ENCODE measurements around the gene RFX1.

The RFX1 gene

DNA sequence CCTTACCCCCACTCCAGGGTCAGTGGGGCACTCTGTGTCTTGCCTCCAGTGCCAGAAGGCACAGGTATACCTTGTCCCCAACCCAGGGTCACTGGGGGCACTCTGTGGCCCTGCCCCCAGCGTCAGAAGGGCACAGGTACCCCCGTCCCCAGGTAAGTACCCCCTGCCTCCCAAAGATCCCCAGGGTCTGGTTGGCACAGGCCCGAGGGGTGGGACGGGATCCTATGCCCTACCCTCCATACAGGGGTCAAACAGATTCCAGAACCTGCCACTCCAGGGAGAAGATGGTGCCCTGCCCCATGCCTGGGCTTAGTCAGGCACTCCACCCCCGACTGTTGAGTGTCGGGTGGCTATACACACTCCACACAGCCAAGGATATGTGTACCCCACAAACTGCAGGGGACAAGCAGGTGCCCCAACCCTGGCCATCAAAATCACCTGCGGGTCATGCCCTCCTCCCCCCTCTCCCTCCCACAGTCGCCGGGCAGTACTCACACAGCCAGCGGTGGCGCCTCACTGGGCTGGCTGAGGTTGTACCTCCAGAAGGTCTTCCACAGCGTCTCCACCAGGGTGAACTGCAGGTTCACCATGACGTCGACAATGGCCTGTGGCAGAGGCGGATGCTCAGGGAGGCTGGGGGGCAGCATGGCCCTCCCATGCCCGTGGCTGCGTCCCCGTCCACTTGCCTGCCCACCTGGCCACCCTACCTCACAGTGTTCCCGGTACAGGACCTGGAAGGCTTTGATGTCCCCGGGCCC lies 40.0 kb downstream of the RFX1 start:
- no peak for TF ChIP-seq EGR1 (IDR thresholded peaks at IDR 0.05)
- TF ChIP-seq TCF12 (IDR thresholded peaks at IDR 0.05; ENCODE audit: low read depth), result no peak
- no peak for TF ChIP-seq RAD21 (IDR thresholded peaks at IDR 0.05; ENCODE audit: low read depth)
- no peak for TF ChIP-seq NFIC (IDR thresholded peaks at IDR 0.05)

DNA sequence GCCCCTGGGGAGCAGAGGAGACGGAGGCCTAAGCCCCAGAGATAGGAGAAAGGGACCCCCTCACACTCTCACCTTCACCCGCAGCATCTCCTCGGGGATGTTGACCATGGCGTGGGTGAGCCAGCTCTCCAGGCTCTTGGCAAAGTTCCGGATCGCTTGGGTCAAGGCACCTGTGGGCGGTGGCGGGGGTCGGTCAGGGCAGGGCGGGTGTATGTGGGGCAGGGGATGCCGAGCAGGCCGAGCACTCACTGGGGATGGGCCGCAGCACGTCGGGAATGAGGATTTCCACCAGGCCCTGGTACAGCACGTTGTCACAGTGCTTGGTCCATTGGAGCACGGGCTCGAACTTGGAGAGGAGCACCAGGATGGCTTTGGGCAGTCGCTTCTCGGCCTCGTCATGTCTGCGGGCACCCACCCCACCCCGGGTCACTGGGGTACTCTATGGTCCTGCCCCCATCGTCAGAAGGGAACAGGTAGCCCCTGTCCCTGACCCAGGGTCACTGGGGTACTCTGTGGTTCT lies 40.7 kb downstream of the RFX1 start:
- TF ChIP-seq FOXM1 (IDR thresholded peaks at IDR 0.05; ENCODE audit: borderline replicate concordance, low read depth) (no peak), CREB1 (IDR thresholded peaks at IDR 0.05; ENCODE audit: low read depth) (no peak), CEBPB (IDR thresholded peaks at IDR 0.05) (no peak), NFIC (IDR thresholded peaks at IDR 0.05) (no peak), ZBTB7A (IDR thresholded peaks at IDR 0.05; ENCODE audit: low read depth) (no peak), TCF12 (IDR thresholded peaks at IDR 0.05; ENCODE audit: low read depth) (no peak), RAD21 (IDR thresholded peaks at IDR 0.05; ENCODE audit: low read depth) (no peak), EP300 (IDR thresholded peaks at IDR 0.05; ENCODE audit: borderline replicate concordance) (no peak)
- TF ChIP-seq, protein P1, sequence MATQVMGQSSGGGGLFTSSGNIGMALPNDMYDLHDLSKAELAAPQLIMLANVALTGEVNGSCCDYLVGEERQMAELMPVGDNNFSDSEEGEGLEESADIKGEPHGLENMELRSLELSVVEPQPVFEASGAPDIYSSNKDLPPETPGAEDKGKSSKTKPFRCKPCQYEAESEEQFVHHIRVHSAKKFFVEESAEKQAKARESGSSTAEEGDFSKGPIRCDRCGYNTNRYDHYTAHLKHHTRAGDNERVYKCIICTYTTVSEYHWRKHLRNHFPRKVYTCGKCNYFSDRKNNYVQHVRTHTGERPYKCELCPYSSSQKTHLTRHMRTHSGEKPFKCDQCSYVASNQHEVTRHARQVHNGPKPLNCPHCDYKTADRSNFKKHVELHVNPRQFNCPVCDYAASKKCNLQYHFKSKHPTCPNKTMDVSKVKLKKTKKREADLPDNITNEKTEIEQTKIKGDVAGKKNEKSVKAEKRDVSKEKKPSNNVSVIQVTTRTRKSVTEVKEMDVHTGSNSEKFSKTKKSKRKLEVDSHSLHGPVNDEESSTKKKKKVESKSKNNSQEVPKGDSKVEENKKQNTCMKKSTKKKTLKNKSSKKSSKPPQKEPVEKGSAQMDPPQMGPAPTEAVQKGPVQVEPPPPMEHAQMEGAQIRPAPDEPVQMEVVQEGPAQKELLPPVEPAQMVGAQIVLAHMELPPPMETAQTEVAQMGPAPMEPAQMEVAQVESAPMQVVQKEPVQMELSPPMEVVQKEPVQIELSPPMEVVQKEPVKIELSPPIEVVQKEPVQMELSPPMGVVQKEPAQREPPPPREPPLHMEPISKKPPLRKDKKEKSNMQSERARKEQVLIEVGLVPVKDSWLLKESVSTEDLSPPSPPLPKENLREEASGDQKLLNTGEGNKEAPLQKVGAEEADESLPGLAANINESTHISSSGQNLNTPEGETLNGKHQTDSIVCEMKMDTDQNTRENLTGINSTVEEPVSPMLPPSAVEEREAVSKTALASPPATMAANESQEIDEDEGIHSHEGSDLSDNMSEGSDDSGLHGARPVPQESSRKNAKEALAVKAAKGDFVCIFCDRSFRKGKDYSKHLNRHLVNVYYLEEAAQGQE (IDR thresholded peaks at IDR 0.05; ENCODE audit: low read depth), result no peak
- TF ChIP-seq, protein P2, sequence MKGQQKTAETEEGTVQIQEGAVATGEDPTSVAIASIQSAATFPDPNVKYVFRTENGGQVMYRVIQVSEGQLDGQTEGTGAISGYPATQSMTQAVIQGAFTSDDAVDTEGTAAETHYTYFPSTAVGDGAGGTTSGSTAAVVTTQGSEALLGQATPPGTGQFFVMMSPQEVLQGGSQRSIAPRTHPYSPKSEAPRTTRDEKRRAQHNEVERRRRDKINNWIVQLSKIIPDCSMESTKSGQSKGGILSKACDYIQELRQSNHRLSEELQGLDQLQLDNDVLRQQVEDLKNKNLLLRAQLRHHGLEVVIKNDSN (IDR thresholded peaks at IDR 0.05), result no peak

DNA sequence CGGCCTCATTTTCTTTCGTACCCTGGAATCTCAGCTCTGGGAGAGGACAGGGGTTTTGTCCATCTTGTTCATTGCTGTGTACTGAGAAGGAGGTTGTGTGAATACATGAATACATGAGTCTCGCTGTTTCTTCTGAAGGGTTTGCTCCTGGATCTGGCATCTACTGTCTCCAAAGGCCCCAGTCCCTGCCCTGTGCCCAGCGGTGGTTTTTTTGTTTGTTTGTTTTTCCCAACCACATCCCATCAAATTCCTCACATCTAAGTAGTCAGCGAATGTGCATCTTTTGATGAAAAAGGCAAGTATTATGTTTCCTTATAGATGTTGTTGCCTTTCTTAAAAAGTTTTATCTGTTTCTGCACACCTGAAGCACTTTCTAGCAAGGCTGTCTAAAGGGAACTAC lies 41.3 kb downstream of the RFX1 start:
- TF ChIP-seq, protein P3, sequence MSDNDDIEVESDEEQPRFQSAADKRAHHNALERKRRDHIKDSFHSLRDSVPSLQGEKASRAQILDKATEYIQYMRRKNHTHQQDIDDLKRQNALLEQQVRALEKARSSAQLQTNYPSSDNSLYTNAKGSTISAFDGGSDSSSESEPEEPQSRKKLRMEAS (IDR thresholded peaks at IDR 0.05), result no peak
- TF ChIP-seq, protein P1 (IDR thresholded peaks at IDR 0.05; ENCODE audit: low read depth), result no peak
- no peak for TF ChIP-seq TEAD4 (IDR thresholded peaks at IDR 0.05)

DNA sequence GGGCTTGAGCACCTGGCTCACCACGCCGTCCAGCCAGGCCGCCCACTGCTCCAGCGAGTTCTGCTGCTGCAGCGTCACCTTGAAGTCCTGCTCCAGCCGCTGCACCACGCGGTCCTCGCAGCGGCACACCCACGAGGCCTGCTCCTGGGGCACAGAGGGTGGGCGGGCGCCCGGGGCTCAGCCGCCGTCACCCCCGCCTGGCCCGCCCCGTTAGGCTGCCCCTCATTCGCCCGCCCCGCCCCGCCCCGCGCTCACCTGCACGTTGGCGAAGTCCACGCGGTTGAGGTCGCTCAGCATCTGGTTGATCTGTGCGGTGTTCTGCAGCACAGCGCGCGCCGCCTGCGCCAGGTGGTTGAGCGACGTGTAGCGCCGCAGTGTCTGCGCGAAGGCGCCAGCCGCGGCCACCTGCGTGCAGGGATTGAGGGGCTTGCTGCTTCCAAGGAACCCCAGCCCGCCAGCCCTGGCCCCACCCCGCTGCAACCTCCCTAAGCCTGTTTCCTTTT lies 42.5 kb downstream of the RFX1 start:
- TF ChIP-seq FOXM1 (IDR thresholded peaks at IDR 0.05; ENCODE audit: borderline replicate concordance, low read depth) (no peak), EGR1 (IDR thresholded peaks at IDR 0.05) (no peak), EP300 (IDR thresholded peaks at IDR 0.05; ENCODE audit: borderline replicate concordance) (no peak), CREB1 (IDR thresholded peaks at IDR 0.05; ENCODE audit: low read depth) (no peak), YY1 (IDR thresholded peaks at IDR 0.05; ENCODE audit: low read depth) (no peak), TAF1 (IDR thresholded peaks at IDR 0.05; ENCODE audit: low read depth) (no peak), RAD21 (IDR thresholded peaks at IDR 0.05; ENCODE audit: low read depth) (no peak), NFIC (IDR thresholded peaks at IDR 0.05) (no peak), TEAD4 (IDR thresholded peaks at IDR 0.05) (no peak), CEBPB (IDR thresholded peaks at IDR 0.05) (no peak), ZBTB7A (IDR thresholded peaks at IDR 0.05; ENCODE audit: low read depth) (no peak)
- TF ChIP-seq, protein P2 (IDR thresholded peaks at IDR 0.05), result no peak
- TF ChIP-seq, protein P3 (IDR thresholded peaks at IDR 0.05), result no peak
- TF ChIP-seq, protein P1 (IDR thresholded peaks at IDR 0.05; ENCODE audit: low read depth), result no peak

All from Ishikawa (cell line).